ENCODE data around the gene RNF126.

Gene RNF126

GRCh38 chr19:687569-688166 is 24.7 kb upstream of the RNF126 start:
- H3K4me3 ChIP-seq (replicated peaks; ENCODE audit: insufficient read depth, low read length) = no peak overlapping the region
- H3K27me3 ChIP-seq (ENCODE audit: insufficient read depth, poor library complexity, severe bottlenecking) = no peaks in the 10 kb centered on the region
- no peak for DNase-seq (ENCODE audit: low read depth in 1 of 2, low spot score in 1 of 2)
- TF ChIP-seq SPI1 (IDR thresholded peaks at IDR 0.05; ENCODE audit: borderline replicate concordance, low read depth) = no peak
- no peak overlapping the region for H3K27ac ChIP-seq (replicated peaks)

- no peak overlapping the region for H3K4me3 ChIP-seq (replicated peaks; ENCODE audit: insufficient read depth, low read length)
- H3K27ac ChIP-seq (replicated peaks) = no peak overlapping the region
- no peak for DNase-seq (ENCODE audit: low read depth in 1 of 2, low spot score in 1 of 2)
- no peaks in the 10 kb centered on the region for H3K27me3 ChIP-seq (ENCODE audit: insufficient read depth, poor library complexity, severe bottlenecking)
- TF ChIP-seq CTCF (IDR thresholded peaks at IDR 0.05; ENCODE audit: insufficient read depth, low read length) (no peak), GABPA (IDR thresholded peaks at IDR 0.05; ENCODE audit: low read depth) (no peak), POLR2AphosphoS5 (IDR thresholded peaks at IDR 0.05; ENCODE audit: low read depth) (no peak), SPI1 (IDR thresholded peaks at IDR 0.05; ENCODE audit: borderline replicate concordance, low read depth) (no peak)
These were observed 23.7 kb upstream of the RNF126 start for GRCh38 chr19:686589-687297.

- H3K27ac ChIP-seq (replicated peaks) = no peak overlapping the region
- H3K4me3 ChIP-seq (replicated peaks; ENCODE audit: insufficient read depth, low read length) = no peak overlapping the region
- DNase-seq (ENCODE audit: low read depth in 1 of 2, low spot score in 1 of 2) = no peak
- TF ChIP-seq CTCF (IDR thresholded peaks at IDR 0.05; ENCODE audit: insufficient read depth, low read length) (no peak), GABPA (IDR thresholded peaks at IDR 0.05; ENCODE audit: low read depth) (no peak), SPI1 (IDR thresholded peaks at IDR 0.05; ENCODE audit: borderline replicate concordance, low read depth) (no peak), POLR2AphosphoS5 (IDR thresholded peaks at IDR 0.05; ENCODE audit: low read depth) (no peak), REST (IDR thresholded peaks at IDR 0.05; ENCODE audit: insufficient replicate concordance, low read depth) (no peak)
- H3K27me3 ChIP-seq (ENCODE audit: insufficient read depth, poor library complexity, severe bottlenecking) = no peaks in the 10 kb centered on the region
These were observed 22.5 kb upstream of the RNF126 start for GRCh38 chr19:685454-685931.

- TF ChIP-seq CTCF (IDR thresholded peaks at IDR 0.05; ENCODE audit: insufficient read depth, low read length) (no peak), GABPA (IDR thresholded peaks at IDR 0.05; ENCODE audit: low read depth) (no peak), REST (IDR thresholded peaks at IDR 0.05; ENCODE audit: insufficient replicate concordance, low read depth) (no peak)
- Histone ChIP-seq H3K27me3 (ENCODE audit: insufficient read depth, poor library complexity, severe bottlenecking) (no peaks in the 10 kb centered on the region), H3K4me3 (replicated peaks; ENCODE audit: insufficient read depth, low read length) (no peak overlapping the region), H3K27ac (replicated peaks) (no peak overlapping the region)
- no peak for DNase-seq (ENCODE audit: low read depth in 1 of 2, low spot score in 1 of 2)
These were observed 19.8 kb upstream of the RNF126 start for GRCh38 chr19:682678-683320.

Measured in HL-60 (cell line).